Measurements from ENCODE around the gene MAS1L. TPM values are rescaled to one million over a fixed set of nuclear protein-coding genes. Genes with fewer than 3 reads are reported as not detected.

MAS1L gene
- total RNA-seq, 1 experiment from 2014 or later: not detected

Other genes with a start within 250 kb of the MAS1L start
- gene OR14J1, start 186.3 kb downstream of the MAS1L start, total RNA-seq (2014; rRNA removed; shearing (Covaris generic)): not detected in 2 replicates
- not detected in 2 replicates for gene OR5V1, start 119.1 kb downstream of the MAS1L start, total RNA-seq (2014; rRNA removed; shearing (Covaris generic))
- not detected in 2 replicates for gene OR12D3, start 112.7 kb downstream of the MAS1L start, total RNA-seq (2014; rRNA removed; shearing (Covaris generic))
- gene OR12D2, start 92.3 kb downstream of the MAS1L start, total RNA-seq (2014; rRNA removed; shearing (Covaris generic)): not detected in 2 replicates
- gene OR12D1, start 73.0 kb downstream of the MAS1L start, total RNA-seq (2014; rRNA removed; shearing (Covaris generic)): not detected in 2 replicates
- gene OR10C1, start 48.6 kb downstream of the MAS1L start, total RNA-seq (2014; rRNA removed; shearing (Covaris generic)): not detected in 2 replicates
- not detected in 2 replicates for gene OR11A1, start 30.9 kb downstream of the MAS1L start, total RNA-seq (2014; rRNA removed; shearing (Covaris generic))
- not detected in 2 replicates for gene OR2H1, start 30.8 kb downstream of the MAS1L start, total RNA-seq (2014; rRNA removed; shearing (Covaris generic))
- not detected in 2 replicates for gene UBD, start 71.8 kb upstream of the MAS1L start, total RNA-seq (2014; rRNA removed; shearing (Covaris generic))
- not detected in 2 replicates for gene OR2H2, start 97.2 kb upstream of the MAS1L start, total RNA-seq (2014; rRNA removed; shearing (Covaris generic))
- gene GABBR1, start 145.2 kb upstream of the MAS1L start, total RNA-seq (2014; rRNA removed; shearing (Covaris generic)): 5.7 and 6.1 TPM in 2 replicates
- gene MOG, start 169.1 kb upstream of the MAS1L start, total RNA-seq (2014; rRNA removed; shearing (Covaris generic)): not detected in 2 replicates
- gene ZFP57, start 193.2 kb upstream of the MAS1L start, total RNA-seq (2014; rRNA removed; shearing (Covaris generic)): not detected in 2 replicates
- 17.7 and 18.5 TPM in 2 replicates for gene HLA-F, start 235.5 kb upstream of the MAS1L start, total RNA-seq (2014; rRNA removed; shearing (Covaris generic))